Stimulated activated CD4-positive, alpha-beta T cell treated with anti-CD3 and anti-CD28 coated beads, Interleukin-4, amount 100 ng/mL, for 24 hours (primary cell): ENCODE measurements around the gene MAP6D1.

Experiments
- DNase-seq: peaks from one replicate; pipeline ENCODE4 v3.0.0-alpha.2; 2020

MAP6D1 gene

GRCh38 chr3:183822631-183823030, 2.7 kb downstream of the MAP6D1 start:
- no peak for DNase-seq

- DNase-seq, result no peak
Measured at GRCh38 chr3:183819831-183820230, 5.5 kb downstream of the MAP6D1 start.

- DNase-seq, result no peak
Measured at GRCh38 chr3:183818706-183819624, 6.4 kb downstream of the MAP6D1 start.

GRCh38 chr3:183818041-183818620, 7.2 kb downstream of the MAP6D1 start:
- no peak for DNase-seq

GRCh38 chr3:183817639-183818038, 7.7 kb downstream of the MAP6D1 start:
- no peak for DNase-seq

- DNase-seq, result no peak
Measured at GRCh38 chr3:183816681-183817510, 8.5 kb downstream of the MAP6D1 start.

GRCh38 chr3:183815951-183816475, 9.4 kb downstream of the MAP6D1 start:
- no peak for DNase-seq

- DNase-seq, result no peak
Measured at GRCh38 chr3:183815563-183815940, 9.8 kb downstream of the MAP6D1 start.

- DNase-seq, result no peak
Measured at GRCh38 chr3:183814240-183814639, 11.1 kb downstream of the MAP6D1 start.

- DNase-seq, result no peak
Measured at GRCh38 chr3:183812761-183813445, 12.5 kb downstream of the MAP6D1 start.

GRCh38 chr3:183811638-183812037, 13.7 kb downstream of the MAP6D1 start:
- DNase-seq, result no peak

- DNase-seq, result no peak
Measured at GRCh38 chr3:183810643-183811594, 14.5 kb downstream of the MAP6D1 start.

GRCh38 chr3:183809270-183809669, 16.1 kb downstream of the MAP6D1 start:
- DNase-seq, result no peak

- DNase-seq, result no peak
Measured at GRCh38 chr3:183808355-183808754, 17.0 kb downstream of the MAP6D1 start.

GRCh38 chr3:183807881-183808280, 17.5 kb downstream of the MAP6D1 start:
- no peak for DNase-seq

- DNase-seq, result no peak
Measured at GRCh38 chr3:183807209-183807728, 18.1 kb downstream of the MAP6D1 start.

- DNase-seq, result no peak
Measured at GRCh38 chr3:183802989-183803388, 22.4 kb downstream of the MAP6D1 start.

- no peak for DNase-seq
Measured at GRCh38 chr3:183801601-183802000, 23.8 kb downstream of the MAP6D1 start.

- DNase-seq, result no peak
Measured at GRCh38 chr3:183800243-183800863, 25.0 kb downstream of the MAP6D1 start.

- no peak for DNase-seq
Measured at GRCh38 chr3:183799461-183799860, 25.9 kb downstream of the MAP6D1 start.

GRCh38 chr3:183797996-183798395, 27.4 kb downstream of the MAP6D1 start:
- DNase-seq, result no peak
